Nucleus accumbens (tissue), 56 donors: ENCODE measurements around the gene C17orf75.
A peak's percentile ranks its signal among the peaks of the same experiment; 100 is the strongest.
"Not testable (repeated sequence)": the region's sequence is repeated elsewhere in the genome, so short reads cannot be mapped to it uniquely, and the experiment has no call there.

ENCODE experiments used
- DNase-seq, 56 donors: peaks; one replicate each; lab custom pipeline; 2025; lab: John Stamatoyannopoulos, UW

The C17orf75 gene

DNA sequence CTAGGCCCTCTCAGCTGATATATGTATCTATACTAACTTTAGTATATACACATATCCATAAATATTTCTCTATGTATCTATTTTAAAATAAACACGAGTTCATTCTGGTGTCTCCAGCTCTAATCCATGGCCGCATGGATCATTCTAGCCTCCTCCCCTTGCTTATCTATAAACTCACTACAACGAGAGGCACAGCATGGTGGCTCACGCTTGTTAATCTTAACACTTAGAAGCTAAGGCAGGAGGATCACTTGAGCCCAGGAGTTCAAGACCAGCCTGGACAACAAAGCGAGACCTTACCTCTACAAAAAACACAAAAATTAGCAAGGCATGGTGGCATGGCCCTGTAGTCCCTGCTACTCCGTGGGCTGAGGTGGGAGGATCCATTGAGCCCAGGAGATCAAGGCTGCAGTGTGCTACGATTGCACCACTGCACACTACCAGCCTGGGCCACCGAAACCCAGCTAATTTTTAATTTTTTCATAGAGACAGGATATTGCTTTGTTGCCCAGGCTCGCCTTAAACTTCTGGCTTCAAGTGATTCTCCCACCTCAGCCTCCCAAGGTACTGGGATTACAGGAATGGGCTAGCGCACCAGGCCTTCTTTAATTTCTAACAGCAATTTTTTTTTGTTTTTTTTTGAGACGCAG is 4.1 kb upstream of the C17orf75 start:
- DNase-seq: no peak

DNA sequence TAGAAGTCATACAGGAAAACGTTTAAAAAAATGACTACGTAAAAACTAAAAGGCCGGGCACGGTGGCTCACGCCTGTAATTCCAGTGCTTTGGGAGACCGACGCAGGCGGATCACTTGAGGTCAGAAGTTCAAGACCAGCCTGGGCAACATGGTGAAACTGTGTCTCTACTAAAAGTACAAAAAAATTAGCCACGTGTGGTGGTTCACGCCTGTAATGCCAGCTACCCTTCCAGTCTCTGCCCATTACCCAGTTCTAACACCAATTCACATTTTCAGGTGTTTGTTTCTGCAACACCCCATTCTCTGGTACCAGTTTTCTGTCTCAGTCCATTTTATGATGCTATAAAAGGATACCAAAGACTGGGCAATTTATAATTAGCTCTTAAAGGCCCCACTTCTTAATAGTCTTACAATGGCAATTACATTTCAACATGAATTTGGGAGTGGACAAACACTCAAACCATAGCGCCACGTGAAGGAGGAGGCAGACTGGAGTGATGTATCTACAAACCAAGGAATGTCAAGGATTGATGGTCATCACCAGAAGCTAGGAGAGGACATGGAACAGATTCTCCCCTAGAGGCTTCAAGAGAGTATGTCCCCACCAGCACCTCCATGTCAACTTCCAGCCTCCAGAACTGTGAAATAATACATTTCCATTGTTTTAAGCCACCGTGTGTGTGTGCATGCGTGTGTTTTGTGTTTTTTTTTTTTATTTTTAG is 791 bp upstream of the C17orf75 start:
- DNase-seq: no peak

DNA sequence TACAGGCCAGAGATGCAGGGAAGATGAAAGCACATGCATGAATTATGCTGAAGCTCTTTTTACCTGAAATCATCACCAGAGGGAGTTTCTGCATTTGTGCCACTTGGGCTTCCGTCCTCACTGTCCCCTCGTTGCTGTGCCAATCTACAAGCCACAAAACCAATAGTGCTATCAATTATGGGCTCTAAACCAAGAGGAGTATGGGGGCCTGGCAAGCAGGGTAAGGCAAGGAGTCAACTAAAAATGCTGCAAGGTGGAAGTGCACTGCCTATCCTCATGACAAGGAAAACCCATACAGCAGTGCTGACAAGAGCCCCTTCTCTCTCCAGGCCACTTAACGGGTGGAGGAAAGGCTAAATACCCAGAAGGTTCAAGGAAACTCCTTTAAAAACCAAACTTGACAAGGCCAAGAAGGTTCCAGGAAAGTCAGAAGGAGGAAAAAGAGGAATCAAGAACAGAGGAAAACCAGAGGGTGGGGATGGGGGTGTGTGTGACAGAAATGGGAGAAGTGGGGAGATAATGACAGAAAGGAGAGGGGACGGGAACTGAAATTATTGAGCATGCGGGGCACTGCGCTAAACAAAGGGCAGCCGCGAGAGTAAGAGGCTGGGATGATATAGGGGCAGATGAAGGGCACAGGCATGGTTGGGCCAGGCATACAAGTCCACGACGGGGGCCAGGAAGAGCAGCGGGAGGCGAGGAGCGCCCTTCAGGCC is 674 bp downstream of the C17orf75 start:
- peak in 31 of 56 donors; percentile 10 to 70 (median 25) for DNase-seq

DNA sequence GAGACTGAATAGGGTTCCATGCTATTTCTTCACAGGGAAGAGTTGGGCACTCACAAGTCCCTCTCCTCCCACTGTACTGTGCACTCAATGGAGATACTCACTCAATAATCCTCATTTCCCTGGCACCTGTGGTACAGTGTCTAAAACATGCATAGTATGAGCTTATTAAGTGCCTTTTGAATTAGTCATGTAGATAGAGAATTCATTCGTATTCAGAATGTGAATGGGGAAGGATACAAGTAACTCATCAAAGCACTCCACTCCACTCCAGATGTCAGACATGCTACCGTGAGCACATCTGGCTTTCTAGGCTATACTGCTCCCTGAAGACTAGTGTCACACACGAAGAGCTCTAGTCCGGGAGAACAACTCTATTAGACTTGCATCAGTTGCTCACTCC is 6.3 kb downstream of the C17orf75 start:
- DNase-seq: no peak

DNA sequence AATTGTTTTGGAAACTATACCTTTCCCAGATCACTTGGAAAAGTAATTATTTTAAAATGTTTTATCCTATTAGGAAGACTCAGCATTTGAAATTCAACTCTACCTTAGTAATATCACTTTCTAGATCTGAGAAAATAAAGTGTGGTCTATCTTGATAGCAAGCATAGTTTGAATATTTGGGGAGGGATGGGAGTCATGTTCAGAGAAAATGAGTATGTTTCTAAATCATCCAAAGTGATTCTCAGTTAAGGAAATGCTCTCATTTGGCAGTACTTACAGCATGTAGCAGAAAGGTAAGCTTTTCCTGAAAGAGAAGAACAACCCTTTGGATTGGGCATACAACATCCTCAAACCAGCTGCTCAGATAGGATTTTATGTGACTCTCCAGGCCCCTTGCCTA is 6.9 kb downstream of the C17orf75 start:
- no peak for DNase-seq

DNA sequence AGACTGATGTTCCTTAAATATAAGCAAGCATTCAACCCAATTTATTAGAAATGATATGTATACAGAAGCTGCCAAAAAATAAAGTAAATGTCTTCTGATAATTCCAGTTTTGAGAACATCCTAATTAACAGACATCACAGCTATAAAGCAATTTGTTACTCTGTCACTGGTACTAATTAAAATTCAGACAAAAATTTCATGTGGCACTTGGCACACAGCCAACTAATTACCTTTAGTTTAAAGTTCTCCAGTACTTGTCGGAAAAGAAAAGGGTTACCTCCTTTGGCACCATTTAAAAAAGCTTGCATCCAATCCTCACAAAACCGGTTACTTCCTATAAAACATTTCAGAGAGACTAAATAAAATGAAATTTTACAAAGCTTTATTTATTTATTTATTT is 8.8 kb downstream of the C17orf75 start:
- DNase-seq: no peak

DNA sequence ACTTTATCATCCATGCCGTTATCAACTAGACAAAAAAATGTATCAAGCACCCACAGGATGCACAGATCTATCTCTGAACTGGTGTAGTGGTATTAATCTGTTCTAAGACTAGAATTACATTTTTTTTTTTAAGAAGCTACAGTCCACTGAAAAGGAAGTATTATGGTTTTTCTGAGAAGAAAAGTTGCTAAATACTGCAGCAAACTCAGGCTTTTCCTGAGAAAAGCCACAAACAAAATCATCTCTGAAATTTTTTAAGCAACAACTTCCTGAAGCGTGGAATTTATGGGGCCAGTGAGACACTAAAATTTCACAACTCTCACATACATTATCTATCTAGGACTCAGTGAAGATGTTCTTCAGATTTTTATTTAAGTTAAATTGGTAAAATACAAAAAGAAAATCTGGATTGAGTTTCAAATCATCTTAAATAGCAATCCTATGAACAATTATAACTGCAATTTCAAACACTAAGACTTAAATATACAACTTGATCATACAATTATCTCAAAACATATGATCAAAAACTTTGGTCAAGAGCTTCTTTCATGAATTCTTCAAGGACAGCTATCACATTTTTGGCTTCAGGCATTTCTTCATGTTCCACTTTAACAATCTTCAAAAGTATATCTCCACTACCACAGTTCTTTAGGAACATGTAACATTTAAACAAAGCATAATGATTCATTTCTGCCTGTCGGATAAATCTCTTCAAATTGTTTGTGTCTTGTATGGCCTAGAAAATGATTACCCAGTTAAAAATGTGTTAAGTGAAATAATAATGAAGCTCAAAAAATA is 10.5 kb downstream of the C17orf75 start:
- no peak for DNase-seq

DNA sequence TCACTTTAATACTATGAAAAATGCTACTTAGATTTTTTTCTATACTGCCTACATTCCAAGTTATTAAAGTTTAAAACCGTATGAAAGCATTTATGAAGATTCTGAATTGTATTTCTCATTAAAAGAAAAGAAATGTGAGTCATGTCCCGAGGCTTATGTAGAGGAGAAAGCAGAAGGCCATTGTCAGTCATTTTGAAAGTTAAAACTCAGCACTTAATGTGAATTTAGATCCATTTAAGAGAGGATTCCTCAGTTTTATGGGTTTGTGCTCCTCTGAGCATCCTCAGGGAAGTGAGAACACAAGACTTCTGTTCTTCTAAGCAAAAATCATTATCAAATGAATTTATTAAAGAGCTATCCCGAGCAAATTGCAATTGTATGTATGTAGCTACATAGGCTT is 11.8 kb downstream of the C17orf75 start:
- no peak for DNase-seq

DNA sequence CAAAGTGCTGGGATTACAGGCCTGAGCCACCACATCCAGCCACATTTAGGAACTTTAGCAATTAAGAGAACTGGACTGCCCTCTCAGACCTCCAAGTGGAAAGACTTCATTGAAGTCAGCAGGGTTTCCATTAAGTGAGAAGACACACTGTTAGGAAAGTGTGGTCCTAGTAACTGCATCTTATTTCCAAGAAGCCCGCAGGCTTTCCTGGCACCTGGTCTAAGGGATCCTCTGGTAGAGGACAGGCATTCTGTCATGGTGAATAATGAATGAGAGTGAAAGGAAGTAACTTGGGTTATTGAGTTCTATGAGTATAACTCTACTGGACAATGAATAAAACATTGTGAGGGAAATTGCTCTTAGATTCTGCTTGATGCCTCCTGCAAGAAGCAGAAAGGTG is 14.1 kb downstream of the C17orf75 start:
- no peak for DNase-seq

DNA sequence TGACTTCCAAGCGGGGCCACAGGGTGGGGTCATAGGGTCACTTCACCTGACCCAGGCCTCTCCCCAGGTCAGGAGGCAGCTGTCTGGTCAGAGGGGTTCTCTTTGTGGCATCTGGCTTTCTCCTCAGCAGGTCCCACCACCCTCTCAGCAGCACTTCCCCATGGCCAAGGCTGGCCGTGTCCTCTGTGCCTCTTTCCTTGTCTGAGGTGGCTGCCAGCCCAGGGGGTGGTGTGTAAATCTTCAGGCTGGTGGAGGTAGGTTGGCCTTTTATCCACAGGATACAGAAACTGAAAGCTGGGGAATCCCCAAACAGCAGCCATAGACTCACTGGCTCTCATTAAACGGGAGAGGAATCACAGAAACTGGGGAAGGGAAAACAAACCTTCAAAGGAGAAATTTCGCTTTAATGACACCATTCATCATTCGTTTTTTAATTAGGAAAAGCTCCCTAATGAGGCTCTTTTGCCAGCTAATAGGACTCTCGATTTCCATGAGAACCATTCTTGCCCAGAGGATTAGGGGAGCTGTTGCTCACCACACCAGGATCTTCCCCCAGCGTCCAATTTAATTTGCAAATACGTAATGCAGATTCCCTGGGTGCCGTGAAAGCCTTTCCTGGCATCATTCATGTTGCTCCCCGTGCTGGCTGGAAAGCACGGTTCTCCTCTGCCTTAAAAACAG is 18.0 kb downstream of the C17orf75 start:
- DNase-seq: peak in 10 of 56 donors; percentile 7 to 41 (median 20)

DNA sequence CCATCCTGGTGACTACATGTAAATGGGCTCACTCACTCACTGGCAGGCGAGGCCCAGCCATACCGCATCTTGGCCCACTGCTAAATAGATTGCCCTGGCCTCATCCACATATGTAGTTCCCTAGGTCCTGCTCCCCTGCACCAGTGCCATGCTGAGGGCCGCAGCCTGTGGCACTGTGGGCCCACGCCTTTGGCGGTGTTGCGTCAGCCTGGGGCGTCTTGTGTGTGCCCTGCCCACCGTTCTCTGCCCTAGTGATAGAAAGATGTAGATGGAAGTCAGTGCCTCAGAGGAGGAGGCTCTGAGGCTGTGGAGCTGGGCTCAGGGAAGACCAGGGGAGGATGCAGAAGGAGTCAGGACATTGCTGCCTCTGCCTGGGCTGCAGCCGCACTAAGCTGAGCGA is 18.9 kb downstream of the C17orf75 start:
- DNase-seq: no peak

DNA sequence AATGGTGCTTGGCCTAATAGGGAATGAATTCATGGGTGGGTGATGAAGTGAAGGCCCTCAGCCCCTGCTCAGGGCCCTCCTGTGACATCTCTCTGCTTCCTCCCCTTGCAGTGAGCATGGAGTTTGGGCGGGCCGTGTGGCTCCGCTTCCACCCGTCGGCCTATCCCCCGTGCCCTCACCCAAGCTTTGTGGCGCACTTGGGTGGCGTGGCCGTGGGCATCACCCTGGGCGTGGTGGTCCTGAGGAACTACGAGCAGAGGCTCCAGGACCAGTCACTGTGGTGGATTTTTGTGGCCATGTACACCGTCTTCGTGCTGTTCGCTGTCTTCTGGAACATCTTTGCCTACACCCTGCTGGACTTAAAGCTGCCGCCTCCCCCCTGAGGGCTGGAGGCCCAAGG is 21.1 kb downstream of the C17orf75 start:
- DNase-seq: no peak

DNA sequence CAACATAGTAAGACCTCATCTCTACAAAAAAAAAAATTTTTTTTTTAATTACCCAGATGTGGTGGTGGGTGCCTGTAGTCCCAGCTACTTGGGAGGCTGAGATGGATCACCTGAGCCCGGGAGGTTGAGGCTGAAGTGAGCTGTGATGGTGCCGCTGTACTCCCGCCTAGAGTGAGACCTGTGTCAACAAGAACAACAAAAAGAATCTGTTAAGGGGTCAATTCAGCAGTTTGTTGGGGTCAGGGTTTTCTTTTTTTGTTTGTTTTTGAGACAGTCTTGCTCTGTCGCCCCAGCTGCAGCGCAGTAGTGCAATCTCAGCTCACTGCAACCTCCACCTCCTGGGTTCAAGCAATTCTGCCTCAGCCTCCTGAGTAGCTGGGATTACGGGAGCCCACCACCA is 21.9 kb downstream of the C17orf75 start:
- DNase-seq: not testable (repeated sequence)

DNA sequence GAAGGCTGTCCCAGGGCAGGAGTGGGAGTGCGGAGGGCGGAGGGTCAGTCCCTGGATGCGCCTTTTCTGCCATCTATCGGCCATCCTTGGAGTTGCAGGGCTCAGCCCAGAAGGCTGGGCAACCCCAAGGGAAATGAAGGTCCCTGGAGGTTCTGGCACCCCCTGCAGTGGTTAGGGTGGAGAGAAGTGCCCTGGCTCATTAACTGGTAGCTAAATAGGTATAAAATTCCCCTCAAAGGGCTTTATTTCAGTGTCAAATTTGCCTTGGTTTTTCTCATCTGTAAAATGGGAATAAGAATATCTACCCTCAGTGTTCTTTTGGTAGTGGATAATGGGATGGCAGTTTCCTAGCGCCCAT is 22.4 kb downstream of the C17orf75 start:
- peak in 45 of 56 donors; percentile 5 to 81 (median 43) for DNase-seq

DNA sequence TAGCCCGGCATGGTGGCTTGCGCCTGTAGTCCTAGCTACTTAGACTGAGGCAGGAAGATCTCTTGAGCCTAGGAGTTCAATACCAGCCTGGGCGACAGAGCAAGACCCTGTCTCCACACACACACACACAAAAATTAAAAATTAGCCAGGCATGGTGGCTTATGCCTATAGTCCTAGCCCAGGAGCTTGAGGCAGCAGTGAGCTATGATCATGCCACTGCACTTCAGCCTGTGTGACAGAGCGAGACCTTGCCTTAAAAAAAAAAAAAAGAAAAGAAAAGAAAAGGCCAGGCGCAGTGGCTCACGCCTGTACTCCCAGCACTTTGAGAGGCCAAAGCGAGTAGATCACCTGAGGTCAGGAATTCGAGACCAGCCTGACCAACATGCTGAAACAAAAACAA is 23.9 kb downstream of the C17orf75 start:
- no peak for DNase-seq

DNA sequence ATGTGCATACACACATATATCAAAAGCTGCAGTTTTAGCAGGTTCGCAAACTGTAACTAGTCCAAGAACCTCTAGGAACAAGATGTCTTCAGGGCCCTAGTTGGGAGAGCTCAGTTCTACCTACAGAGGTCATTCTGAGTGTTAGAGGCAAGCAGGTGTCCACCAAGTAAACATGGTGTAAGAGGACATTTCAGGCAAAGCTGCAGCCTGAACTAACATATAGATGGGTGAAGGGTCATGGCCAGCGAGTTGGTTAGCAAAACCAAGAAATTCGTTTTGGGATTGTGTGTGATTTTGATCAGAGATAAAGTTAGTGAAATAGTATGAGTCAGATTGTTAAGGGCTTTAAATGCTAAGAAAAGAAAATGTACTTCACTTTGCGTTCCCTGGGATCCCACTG is 24.6 kb downstream of the C17orf75 start:
- DNase-seq: no peak

DNA sequence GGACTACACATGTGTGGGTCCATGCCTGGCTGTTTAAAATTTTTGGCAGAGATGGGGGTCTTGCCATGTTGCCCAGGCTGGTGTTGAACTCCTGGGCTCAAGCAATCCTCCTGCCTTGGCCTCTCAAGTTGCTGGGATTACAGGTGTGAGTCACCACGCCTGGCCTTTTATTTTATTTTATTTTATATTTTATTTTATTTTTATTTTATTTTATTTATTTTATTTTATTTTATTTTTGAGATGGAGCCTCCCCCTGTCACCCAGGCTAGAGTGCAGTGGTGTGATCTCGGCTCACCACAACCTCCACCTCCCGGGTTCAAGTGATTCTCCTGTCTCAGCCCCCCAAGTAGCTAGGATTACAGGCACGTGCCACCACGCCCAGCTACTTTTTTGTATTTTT is 25.3 kb downstream of the C17orf75 start:
- DNase-seq: not testable (repeated sequence)

DNA sequence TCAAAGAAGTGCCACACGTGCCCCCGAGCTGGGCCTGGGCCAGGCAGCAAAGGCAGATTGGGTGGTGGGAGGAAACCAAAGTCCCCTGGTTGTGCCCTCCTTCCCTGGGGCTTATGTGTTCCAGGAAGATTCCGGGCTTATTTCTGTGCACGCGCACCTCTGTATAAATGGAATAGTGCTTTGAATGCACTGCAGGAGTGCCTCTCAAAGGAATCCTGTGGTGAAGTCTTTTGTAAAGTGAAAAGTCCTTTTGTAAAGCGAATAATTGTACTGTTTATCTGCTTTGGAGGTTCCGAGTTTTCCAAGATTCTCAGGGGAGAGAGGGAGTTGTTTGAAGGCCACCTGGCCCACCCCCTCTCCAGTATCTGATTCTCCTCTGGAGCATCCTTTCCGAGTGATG is 26.8 kb downstream of the C17orf75 start:
- no peak for DNase-seq

DNA sequence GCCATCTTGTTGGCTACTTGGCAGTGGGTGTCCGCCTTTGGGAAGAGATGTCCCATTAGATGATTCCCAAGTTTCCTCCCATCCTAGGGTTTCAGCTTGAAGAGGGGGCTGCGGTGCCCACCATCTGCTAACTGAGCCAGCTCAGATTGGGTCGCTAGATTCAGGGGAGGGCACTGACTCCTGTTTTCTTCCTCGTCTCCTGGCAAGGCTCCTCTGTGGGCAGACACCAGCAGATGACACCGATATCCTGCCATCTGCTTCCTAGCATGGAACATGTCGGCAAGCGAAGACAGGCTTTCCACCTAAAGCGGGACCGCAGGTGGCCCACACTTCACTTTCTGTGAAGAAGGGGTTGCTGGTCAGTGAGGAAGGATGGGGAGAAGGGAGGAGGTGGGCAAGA is 27.3 kb downstream of the C17orf75 start:
- no peak for DNase-seq

DNA sequence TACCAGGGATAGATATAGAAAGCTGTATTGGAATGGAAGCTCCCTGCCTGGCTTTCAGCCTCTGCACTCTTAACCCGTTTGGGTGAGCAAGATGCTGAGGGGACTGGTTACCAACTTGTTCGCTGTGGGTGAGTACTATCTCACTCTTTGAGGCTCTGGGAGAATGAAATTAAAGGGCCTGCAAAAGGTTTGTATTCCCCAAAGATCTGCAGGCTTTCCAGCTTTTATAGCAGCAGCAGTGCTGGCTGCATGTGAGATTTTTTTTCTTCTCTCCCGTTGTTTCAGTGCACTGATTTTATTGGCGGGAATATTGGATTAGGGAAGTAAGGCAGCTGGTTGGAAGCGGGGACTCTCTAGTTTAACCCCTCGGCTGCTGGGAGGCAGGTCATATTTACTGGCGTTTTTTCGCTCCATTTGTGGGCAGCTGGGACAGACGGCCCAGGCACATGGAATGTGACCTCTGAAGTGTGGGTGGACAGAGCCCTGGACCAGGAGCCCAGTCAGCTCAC is 30.9 kb downstream of the C17orf75 start:
- DNase-seq: peak in 2 of 56 donors; percentile 6 to 13
